ENCODE data around the gene NOC2L.

NOC2L gene

DNA sequence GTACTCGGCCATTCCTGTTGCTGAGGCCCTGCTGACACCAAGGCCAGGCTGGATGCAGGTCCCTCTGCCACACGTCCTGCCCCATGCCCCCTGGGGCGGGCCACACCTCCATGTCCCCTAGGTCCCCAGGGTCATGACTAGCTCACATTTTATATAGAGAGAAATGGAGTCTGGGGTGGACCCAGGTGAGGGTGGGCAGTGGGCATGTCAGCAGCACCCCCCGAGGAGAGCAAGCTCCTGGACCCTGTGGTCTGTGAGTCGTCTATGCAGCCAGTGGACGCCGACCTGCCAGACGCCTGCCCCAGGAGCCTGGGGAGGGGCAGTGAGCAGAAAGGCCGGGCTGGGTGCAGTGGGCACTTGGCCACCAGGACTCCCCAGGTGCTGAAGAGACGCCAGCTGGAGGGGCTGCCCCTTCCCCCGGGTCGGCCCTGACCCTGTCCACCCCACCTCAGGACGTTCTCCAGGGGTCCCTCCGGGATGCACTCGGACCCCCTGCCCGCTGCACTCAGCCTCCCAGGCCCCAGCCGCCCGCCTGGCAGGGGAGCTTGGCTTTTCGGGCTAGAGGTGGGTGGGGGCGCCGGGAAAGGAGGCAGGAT lies 19.4 kb downstream of the NOC2L start:
- TF ChIP-seq ZNF8 (CRISPR knock-in tag; IDR thresholded peaks at IDR 0.05) (no peak), TCF4 (CRISPR knock-in tag; IDR thresholded peaks at IDR 0.05; ENCODE audit: borderline replicate concordance) (no peak), BACH2 (CRISPR knock-in tag; IDR thresholded peaks at IDR 0.05; ENCODE audit: borderline replicate concordance) (no peak), RARB (CRISPR knock-in tag; IDR thresholded peaks at IDR 0.05) (no peak), ZC3H10 (CRISPR knock-in tag; IDR thresholded peaks at IDR 0.05) (no peak), ZFP3 (CRISPR knock-in tag; IDR thresholded peaks at IDR 0.05) (no peak), ZFP30 (CRISPR knock-in tag; IDR thresholded peaks at IDR 0.05) (no peak), ISL1 (CRISPR knock-in tag; IDR thresholded peaks at IDR 0.05) (no peak), GLIS3 (CRISPR knock-in tag; IDR thresholded peaks at IDR 0.05) (no peak), ARNTL (CRISPR knock-in tag; IDR thresholded peaks at IDR 0.05; ENCODE audit: borderline replicate concordance, low read depth) (no peak), TOX (CRISPR knock-in tag; IDR thresholded peaks at IDR 0.05; ENCODE audit: borderline replicate concordance) (no peak), ZNF70 (CRISPR knock-in tag; IDR thresholded peaks at IDR 0.05) (no peak), OSR1 (CRISPR knock-in tag; IDR thresholded peaks at IDR 0.05) (no peak), SNAI2 (CRISPR knock-in tag; IDR thresholded peaks at IDR 0.05) (no peak), PPARA (CRISPR knock-in tag; IDR thresholded peaks at IDR 0.05; ENCODE audit: borderline replicate concordance) (no peak), ESRRG (CRISPR knock-in tag; IDR thresholded peaks at IDR 0.05) (no peak)
- TF ChIP-seq, protein P1, sequence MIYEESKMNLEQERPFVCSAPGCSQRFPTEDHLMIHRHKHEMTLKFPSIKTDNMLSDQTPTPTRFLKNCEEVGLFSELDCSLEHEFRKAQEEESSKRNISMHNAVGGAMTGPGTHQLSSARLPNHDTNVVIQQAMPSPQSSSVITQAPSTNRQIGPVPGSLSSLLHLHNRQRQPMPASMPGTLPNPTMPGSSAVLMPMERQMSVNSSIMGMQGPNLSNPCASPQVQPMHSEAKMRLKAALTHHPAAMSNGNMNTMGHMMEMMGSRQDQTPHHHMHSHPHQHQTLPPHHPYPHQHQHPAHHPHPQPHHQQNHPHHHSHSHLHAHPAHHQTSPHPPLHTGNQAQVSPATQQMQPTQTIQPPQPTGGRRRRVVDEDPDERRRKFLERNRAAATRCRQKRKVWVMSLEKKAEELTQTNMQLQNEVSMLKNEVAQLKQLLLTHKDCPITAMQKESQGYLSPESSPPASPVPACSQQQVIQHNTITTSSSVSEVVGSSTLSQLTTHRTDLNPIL (CRISPR knock-in tag; IDR thresholded peaks at IDR 0.05; ENCODE audit: low read depth), result no peak
- TF ChIP-seq, protein P2, sequence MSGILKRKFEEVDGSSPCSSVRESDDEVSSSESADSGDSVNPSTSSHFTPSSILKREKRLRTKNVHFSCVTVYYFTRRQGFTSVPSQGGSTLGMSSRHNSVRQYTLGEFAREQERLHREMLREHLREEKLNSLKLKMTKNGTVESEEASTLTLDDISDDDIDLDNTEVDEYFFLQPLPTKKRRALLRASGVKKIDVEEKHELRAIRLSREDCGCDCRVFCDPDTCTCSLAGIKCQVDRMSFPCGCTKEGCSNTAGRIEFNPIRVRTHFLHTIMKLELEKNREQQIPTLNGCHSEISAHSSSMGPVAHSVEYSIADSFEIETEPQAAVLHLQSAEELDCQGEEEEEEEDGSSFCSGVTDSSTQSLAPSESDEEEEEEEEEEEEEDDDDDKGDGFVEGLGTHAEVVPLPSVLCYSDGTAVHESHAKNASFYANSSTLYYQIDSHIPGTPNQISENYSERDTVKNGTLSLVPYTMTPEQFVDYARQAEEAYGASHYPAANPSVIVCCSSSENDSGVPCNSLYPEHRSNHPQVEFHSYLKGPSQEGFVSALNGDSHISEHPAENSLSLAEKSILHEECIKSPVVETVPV (CRISPR knock-in tag; IDR thresholded peaks at IDR 0.05), result no peak
- TF ChIP-seq, protein P3, sequence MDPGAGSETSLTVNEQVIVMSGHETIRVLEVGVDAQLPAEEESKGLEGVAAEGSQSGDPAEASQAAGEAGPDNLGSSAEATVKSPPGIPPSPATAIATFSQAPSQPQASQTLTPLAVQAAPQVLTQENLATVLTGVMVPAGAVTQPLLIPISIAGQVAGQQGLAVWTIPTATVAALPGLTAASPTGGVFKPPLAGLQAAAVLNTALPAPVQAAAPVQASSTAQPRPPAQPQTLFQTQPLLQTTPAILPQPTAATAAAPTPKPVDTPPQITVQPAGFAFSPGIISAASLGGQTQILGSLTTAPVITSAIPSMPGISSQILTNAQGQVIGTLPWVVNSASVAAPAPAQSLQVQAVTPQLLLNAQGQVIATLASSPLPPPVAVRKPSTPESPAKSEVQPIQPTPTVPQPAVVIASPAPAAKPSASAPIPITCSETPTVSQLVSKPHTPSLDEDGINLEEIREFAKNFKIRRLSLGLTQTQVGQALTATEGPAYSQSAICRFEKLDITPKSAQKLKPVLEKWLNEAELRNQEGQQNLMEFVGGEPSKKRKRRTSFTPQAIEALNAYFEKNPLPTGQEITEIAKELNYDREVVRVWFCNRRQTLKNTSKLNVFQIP (CRISPR knock-in tag; IDR thresholded peaks at IDR 0.05; ENCODE audit: borderline replicate concordance, low read depth), result no peak
- TF ChIP-seq, protein P4, sequence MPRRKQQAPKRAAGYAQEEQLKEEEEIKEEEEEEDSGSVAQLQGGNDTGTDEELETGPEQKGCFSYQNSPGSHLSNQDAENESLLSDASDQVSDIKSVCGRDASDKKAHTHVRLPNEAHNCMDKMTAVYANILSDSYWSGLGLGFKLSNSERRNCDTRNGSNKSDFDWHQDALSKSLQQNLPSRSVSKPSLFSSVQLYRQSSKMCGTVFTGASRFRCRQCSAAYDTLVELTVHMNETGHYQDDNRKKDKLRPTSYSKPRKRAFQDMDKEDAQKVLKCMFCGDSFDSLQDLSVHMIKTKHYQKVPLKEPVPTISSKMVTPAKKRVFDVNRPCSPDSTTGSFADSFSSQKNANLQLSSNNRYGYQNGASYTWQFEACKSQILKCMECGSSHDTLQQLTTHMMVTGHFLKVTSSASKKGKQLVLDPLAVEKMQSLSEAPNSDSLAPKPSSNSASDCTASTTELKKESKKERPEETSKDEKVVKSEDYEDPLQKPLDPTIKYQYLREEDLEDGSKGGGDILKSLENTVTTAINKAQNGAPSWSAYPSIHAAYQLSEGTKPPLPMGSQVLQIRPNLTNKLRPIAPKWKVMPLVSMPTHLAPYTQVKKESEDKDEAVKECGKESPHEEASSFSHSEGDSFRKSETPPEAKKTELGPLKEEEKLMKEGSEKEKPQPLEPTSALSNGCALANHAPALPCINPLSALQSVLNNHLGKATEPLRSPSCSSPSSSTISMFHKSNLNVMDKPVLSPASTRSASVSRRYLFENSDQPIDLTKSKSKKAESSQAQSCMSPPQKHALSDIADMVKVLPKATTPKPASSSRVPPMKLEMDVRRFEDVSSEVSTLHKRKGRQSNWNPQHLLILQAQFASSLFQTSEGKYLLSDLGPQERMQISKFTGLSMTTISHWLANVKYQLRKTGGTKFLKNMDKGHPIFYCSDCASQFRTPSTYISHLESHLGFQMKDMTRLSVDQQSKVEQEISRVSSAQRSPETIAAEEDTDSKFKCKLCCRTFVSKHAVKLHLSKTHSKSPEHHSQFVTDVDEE (CRISPR knock-in tag; IDR thresholded peaks at IDR 0.05), result no peak
- no peak for ATAC-seq

DNA sequence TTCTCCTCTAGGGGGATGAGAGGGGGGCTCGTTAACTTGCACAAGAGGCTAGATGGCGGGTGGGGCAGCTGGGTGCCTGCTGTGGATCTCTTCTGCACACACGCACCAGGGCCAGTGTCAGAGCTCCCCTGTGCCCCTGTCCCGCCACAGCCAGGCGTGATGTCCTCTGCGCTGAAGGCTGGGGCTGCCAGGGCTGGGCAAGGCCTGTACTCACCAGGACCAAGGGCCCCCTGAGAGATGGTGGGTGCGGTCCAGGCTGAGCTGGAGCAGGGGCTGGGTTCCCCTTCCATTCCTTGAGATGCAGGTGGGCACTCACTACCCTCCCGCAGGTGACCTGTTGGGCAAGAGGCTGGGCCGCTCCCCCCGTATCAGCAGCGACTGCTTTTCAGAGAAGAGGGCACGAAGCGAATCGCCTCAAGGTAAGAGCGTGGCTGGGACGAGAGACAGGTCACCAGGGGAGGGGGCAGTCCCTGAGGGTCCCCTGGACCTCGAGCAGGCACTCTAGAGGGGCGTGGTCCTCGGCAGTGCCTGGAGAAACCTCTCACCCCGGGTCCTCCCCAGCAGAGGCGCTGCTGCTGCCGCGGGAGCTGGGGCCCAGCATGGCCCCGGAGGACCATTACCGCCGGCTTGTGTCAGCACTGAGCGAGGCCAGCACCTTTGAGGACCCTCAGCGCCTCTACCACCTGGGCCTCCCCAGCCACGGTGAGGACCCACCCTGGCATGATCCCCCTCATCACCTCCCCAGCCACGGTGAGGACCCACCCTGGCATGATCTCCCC lies 20.2 kb downstream of the NOC2L start:
- no peak for ATAC-seq
- TF ChIP-seq SNAI2 (CRISPR knock-in tag; IDR thresholded peaks at IDR 0.05) (no peak), ISL1 (CRISPR knock-in tag; IDR thresholded peaks at IDR 0.05) (no peak), TOX (CRISPR knock-in tag; IDR thresholded peaks at IDR 0.05; ENCODE audit: borderline replicate concordance) (no peak), ZNF8 (CRISPR knock-in tag; IDR thresholded peaks at IDR 0.05) (no peak), ZC3H10 (CRISPR knock-in tag; IDR thresholded peaks at IDR 0.05) (no peak), PPARA (CRISPR knock-in tag; IDR thresholded peaks at IDR 0.05; ENCODE audit: borderline replicate concordance) (no peak), ZNF70 (CRISPR knock-in tag; IDR thresholded peaks at IDR 0.05) (no peak)
- TF ChIP-seq, protein P3 (CRISPR knock-in tag; IDR thresholded peaks at IDR 0.05; ENCODE audit: borderline replicate concordance, low read depth), result no peak
- TF ChIP-seq, protein P5, sequence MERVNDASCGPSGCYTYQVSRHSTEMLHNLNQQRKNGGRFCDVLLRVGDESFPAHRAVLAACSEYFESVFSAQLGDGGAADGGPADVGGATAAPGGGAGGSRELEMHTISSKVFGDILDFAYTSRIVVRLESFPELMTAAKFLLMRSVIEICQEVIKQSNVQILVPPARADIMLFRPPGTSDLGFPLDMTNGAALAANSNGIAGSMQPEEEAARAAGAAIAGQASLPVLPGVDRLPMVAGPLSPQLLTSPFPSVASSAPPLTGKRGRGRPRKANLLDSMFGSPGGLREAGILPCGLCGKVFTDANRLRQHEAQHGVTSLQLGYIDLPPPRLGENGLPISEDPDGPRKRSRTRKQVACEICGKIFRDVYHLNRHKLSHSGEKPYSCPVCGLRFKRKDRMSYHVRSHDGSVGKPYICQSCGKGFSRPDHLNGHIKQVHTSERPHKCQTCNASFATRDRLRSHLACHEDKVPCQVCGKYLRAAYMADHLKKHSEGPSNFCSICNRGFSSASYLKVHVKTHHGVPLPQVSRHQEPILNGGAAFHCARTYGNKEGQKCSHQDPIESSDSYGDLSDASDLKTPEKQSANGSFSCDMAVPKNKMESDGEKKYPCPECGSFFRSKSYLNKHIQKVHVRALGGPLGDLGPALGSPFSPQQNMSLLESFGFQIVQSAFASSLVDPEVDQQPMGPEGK (CRISPR knock-in tag; IDR thresholded peaks at IDR 0.05; ENCODE audit: borderline replicate concordance), result no peak

Measured in SK-N-SH treated with all-trans-retinoic acid at 6 μM for 48 hours (cell line).